ENCODE data around the gene UFC1. TPM values are rescaled to one million over a fixed set of nuclear protein-coding genes. Genes with fewer than 3 reads are reported as not detected.

UFC1 gene
- total and polyA plus RNA-seq, 2 experiments from 2014 or later = 57.5 to 77.0 TPM

DNA sequence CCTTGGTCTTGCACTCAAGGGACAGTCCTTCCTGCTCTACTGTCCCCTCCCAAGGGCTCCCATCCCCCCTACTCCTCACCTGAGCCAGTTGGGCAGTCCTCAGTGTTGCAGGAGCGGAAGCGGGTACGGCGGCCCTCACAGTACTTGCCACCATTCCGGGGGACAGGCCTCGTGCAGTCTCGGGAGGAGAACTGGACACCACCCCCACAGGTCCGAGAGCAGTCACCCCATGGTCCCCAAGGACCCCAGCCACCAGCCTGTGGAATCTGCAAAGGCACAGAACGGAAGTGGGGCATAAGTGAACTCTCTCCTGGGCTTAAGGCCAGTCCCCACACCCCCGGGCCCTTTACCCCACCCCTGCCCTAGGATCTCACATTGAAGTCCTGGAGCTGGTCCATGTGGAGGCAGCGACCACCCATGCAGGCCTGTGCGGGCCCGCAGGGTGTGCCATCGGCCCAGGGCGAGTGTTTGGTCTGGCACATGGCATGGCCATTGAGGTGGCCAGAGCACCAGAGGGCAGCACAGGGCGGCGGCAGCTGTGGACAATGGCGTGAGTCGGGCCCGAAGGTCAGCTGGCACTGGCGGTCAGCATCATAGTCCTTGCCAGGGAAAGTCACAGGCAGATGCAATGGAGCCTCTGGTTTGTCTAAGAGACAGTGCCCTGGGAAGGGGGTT is 39.9 kb downstream of the UFC1 start:
- peaks cover 9% of the 10 kb centered on the region for H3K27me3 Mint-ChIP-seq (ENCODE audit: insufficient read depth, low read depth, poor library complexity)
- peaks cover 27% of the 10 kb centered on the region for H3K4me1 ChIP-seq (ENCODE audit: insufficient read depth)
- H3K27me3 ChIP-seq (ENCODE audit: insufficient read depth) = no peaks in the 10 kb centered on the region
- no peak overlapping the region for H2AFZ ChIP-seq
- H3K9me2 ChIP-seq (ENCODE audit: insufficient read depth) = no peaks in the 10 kb centered on the region
- DNase-seq (ENCODE audit: low spot score) (no peak), ATAC-seq (no peak)
- no peaks in the 10 kb centered on the region for H3K79me2 ChIP-seq (replicated peaks; ENCODE audit: insufficient read depth)
- H3K4me1 Mint-ChIP-seq = peaks cover 32% of the 10 kb centered on the region
- no peaks in the 10 kb centered on the region for H3K36me3 ChIP-seq (ENCODE audit: insufficient read depth)
- no peak overlapping the region for H3K4me3 ChIP-seq
- H4K20me1 ChIP-seq (replicated peaks; ENCODE audit: insufficient read depth) = no peaks in the 10 kb centered on the region
- H3K9me3 Mint-ChIP-seq = no peaks in the 10 kb centered on the region
- no peak overlapping the region for H3K4me2 ChIP-seq
- H3F3A ChIP-seq (replicated peaks; ENCODE audit: low read depth) = 0 out of 2 replicates have a peak, but pooled peaks cover 3% of the 10 kb centered on the region
- H3K27ac Mint-ChIP-seq = no peak overlapping the region
- H3K36me3 Mint-ChIP-seq (ENCODE audit: low read depth) = peaks cover 11% of the 10 kb centered on the region; the same call in 2 of the 3 replicates
- H3K27ac ChIP-seq (ENCODE audit: low read depth) = no peak overlapping the region
- TF ChIP-seq, protein P1, sequence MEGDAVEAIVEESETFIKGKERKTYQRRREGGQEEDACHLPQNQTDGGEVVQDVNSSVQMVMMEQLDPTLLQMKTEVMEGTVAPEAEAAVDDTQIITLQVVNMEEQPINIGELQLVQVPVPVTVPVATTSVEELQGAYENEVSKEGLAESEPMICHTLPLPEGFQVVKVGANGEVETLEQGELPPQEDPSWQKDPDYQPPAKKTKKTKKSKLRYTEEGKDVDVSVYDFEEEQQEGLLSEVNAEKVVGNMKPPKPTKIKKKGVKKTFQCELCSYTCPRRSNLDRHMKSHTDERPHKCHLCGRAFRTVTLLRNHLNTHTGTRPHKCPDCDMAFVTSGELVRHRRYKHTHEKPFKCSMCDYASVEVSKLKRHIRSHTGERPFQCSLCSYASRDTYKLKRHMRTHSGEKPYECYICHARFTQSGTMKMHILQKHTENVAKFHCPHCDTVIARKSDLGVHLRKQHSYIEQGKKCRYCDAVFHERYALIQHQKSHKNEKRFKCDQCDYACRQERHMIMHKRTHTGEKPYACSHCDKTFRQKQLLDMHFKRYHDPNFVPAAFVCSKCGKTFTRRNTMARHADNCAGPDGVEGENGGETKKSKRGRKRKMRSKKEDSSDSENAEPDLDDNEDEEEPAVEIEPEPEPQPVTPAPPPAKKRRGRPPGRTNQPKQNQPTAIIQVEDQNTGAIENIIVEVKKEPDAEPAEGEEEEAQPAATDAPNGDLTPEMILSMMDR (conservative IDR thresholded peaks at IDR 0.05; ENCODE audit: low read depth in 2 of 2) = peak in 1 of 2 experiments; percentile 36; a peak in 2 of 4 replicates
- no peak for TF ChIP-seq POLR2AphosphoS5 (IDR thresholded peaks at IDR 0.05; ENCODE audit: low read depth)
- H3K4me3 Mint-ChIP-seq = no peak overlapping the region

DNA sequence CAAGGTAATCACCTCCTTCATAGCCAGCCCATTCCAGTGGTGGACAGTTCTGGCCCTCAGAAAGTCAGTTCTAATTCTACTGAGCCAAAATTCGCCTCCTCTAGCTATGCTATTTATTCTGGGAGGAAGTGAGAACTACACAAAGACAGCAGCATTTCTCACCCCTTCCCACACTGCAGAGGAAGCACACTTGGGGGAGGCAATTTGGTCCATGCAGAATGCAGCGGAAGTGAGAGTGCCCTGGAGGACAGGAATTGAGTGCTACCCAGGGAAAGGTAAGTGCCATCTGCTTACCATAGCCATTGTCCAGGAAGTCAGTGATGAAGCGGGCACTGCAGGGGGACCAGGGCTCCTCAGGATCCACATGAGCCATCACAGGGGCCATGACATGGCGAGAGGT is 41.4 kb downstream of the UFC1 start:
- Histone ChIP-seq H3K27ac (ENCODE audit: low read depth) (no peak overlapping the region), H3K9me2 (ENCODE audit: insufficient read depth) (no peaks in the 10 kb centered on the region), H3K4me2 (no peak overlapping the region), H3K79me2 (replicated peaks; ENCODE audit: insufficient read depth) (no peaks in the 10 kb centered on the region), H2AFZ (no peak overlapping the region), H3K36me3 (ENCODE audit: insufficient read depth) (no peaks in the 10 kb centered on the region), H4K20me1 (replicated peaks; ENCODE audit: insufficient read depth) (no peaks in the 10 kb centered on the region), H3K27me3 (ENCODE audit: insufficient read depth) (no peaks in the 10 kb centered on the region), H3K4me1 (ENCODE audit: insufficient read depth) (peaks cover 41% of the 10 kb centered on the region), H3F3A (replicated peaks; ENCODE audit: low read depth) (peaks cover 12% of the 10 kb centered on the region; the same call in 1 of the 2 replicates), H3K4me3 (no peak overlapping the region)
- TF ChIP-seq POLR2AphosphoS5 (IDR thresholded peaks at IDR 0.05; ENCODE audit: low read depth) = no peak
- TF ChIP-seq, protein P2, sequence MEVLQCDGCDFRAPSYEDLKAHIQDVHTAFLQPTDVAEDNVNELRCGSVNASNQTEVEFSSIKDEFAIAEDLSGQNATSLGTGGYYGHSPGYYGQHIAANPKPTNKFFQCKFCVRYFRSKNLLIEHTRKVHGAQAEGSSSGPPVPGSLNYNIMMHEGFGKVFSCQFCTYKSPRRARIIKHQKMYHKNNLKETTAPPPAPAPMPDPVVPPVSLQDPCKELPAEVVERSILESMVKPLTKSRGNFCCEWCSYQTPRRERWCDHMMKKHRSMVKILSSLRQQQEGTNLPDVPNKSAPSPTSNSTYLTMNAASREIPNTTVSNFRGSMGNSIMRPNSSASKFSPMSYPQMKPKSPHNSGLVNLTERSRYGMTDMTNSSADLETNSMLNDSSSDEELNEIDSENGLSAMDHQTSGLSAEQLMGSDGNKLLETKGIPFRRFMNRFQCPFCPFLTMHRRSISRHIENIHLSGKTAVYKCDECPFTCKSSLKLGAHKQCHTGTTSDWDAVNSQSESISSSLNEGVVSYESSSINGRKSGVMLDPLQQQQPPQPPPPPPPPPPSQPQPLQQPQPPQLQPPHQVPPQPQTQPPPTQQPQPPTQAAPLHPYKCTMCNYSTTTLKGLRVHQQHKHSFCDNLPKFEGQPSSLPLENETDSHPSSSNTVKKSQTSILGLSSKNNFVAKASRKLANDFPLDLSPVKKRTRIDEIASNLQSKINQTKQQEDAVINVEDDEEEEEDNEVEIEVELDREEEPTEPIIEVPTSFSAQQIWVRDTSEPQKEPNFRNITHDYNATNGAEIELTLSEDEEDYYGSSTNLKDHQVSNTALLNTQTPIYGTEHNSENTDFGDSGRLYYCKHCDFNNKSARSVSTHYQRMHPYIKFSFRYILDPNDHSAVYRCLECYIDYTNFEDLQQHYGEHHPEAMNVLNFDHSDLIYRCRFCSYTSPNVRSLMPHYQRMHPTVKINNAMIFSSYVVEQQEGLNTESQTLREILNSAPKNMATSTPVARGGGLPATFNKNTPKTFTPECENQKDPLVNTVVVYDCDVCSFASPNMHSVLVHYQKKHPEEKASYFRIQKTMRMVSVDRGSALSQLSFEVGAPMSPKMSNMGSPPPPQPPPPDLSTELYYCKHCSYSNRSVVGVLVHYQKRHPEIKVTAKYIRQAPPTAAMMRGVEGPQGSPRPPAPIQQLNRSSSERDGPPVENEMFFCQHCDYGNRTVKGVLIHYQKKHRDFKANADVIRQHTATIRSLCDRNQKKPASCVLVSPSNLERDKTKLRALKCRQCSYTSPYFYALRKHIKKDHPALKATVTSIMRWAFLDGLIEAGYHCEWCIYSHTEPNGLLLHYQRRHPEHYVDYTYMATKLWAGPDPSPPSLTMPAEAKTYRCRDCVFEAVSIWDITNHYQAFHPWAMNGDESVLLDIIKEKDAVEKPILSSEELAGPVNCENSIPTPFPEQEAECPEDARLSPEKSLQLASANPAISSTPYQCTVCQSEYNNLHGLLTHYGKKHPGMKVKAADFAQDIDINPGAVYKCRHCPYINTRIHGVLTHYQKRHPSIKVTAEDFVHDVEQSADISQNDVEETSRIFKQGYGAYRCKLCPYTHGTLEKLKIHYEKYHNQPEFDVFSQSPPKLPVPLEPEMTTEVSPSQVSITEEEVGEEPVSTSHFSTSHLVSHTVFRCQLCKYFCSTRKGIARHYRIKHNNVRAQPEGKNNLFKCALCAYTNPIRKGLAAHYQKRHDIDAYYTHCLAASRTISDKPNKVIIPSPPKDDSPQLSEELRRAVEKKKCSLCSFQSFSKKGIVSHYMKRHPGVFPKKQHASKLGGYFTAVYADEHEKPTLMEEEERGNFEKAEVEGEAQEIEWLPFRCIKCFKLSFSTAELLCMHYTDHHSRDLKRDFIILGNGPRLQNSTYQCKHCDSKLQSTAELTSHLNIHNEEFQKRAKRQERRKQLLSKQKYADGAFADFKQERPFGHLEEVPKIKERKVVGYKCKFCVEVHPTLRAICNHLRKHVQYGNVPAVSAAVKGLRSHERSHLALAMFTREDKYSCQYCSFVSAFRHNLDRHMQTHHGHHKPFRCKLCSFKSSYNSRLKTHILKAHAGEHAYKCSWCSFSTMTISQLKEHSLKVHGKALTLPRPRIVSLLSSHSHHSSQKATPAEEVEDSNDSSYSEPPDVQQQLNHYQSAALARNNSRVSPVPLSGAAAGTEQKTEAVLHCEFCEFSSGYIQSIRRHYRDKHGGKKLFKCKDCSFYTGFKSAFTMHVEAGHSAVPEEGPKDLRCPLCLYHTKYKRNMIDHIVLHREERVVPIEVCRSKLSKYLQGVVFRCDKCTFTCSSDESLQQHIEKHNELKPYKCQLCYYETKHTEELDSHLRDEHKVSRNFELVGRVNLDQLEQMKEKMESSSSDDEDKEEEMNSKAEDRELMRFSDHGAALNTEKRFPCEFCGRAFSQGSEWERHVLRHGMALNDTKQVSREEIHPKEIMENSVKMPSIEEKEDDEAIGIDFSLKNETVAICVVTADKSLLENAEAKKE (CRISPR knock-in tag; IDR thresholded peaks at IDR 0.05) = no peak
- TF ChIP-seq, protein P3, sequence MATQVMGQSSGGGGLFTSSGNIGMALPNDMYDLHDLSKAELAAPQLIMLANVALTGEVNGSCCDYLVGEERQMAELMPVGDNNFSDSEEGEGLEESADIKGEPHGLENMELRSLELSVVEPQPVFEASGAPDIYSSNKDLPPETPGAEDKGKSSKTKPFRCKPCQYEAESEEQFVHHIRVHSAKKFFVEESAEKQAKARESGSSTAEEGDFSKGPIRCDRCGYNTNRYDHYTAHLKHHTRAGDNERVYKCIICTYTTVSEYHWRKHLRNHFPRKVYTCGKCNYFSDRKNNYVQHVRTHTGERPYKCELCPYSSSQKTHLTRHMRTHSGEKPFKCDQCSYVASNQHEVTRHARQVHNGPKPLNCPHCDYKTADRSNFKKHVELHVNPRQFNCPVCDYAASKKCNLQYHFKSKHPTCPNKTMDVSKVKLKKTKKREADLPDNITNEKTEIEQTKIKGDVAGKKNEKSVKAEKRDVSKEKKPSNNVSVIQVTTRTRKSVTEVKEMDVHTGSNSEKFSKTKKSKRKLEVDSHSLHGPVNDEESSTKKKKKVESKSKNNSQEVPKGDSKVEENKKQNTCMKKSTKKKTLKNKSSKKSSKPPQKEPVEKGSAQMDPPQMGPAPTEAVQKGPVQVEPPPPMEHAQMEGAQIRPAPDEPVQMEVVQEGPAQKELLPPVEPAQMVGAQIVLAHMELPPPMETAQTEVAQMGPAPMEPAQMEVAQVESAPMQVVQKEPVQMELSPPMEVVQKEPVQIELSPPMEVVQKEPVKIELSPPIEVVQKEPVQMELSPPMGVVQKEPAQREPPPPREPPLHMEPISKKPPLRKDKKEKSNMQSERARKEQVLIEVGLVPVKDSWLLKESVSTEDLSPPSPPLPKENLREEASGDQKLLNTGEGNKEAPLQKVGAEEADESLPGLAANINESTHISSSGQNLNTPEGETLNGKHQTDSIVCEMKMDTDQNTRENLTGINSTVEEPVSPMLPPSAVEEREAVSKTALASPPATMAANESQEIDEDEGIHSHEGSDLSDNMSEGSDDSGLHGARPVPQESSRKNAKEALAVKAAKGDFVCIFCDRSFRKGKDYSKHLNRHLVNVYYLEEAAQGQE (IDR thresholded peaks at IDR 0.05; ENCODE audit: unreplicated experiment) = no peak
- TF ChIP-seq, protein P4, sequence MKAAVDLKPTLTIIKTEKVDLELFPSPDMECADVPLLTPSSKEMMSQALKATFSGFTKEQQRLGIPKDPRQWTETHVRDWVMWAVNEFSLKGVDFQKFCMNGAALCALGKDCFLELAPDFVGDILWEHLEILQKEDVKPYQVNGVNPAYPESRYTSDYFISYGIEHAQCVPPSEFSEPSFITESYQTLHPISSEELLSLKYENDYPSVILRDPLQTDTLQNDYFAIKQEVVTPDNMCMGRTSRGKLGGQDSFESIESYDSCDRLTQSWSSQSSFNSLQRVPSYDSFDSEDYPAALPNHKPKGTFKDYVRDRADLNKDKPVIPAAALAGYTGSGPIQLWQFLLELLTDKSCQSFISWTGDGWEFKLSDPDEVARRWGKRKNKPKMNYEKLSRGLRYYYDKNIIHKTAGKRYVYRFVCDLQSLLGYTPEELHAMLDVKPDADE (IDR thresholded peaks at IDR 0.05) = no peak
- TF ChIP-seq NANOG (IDR thresholded peaks at IDR 0.05; ENCODE audit: borderline replicate concordance) = no peak
- DNase-seq (ENCODE audit: low spot score) = no peak
- peaks cover 11% of the 10 kb centered on the region; the same call in 2 of the 3 replicates for H3K36me3 Mint-ChIP-seq (ENCODE audit: low read depth)
- peaks cover 47% of the 10 kb centered on the region for H3K4me1 Mint-ChIP-seq
- no peak overlapping the region for H3K4me3 Mint-ChIP-seq
- peaks cover 13% of the 10 kb centered on the region for H3K27me3 Mint-ChIP-seq (ENCODE audit: insufficient read depth, low read depth, poor library complexity)
- H3K27ac Mint-ChIP-seq = no peak overlapping the region
- no peaks in the 10 kb centered on the region; the same call in 2 of the 3 replicates for H3K9me3 Mint-ChIP-seq
- ATAC-seq = no peak
